ENCODE data around the gene GFER.

DNA sequence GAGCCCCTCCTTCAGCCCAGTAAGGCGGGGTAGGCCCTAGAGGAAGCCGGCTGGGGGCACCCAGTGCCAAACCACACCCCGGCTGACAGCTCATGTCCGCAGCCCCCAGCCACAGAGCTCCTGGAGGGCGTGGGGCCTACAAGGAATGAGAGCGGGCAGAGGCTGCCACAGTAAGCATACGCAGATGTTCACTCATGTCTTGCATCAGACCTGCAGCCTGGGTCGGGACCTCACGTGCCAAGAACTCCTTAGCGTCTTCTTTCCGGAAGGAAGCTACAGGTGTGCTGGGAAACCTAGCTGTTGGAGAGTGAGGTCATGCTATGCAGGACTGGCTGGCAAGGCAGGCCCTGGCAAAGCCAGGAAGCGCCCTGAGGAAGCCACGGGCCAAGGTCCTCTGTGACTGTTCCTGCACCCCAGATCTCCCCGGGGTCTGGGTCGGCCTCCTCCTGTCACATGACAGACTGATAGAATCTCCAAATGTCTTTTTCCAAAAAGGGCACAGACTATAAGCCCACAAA, 24.1 kb downstream of the GFER start:
- TF ChIP-seq, protein P1, sequence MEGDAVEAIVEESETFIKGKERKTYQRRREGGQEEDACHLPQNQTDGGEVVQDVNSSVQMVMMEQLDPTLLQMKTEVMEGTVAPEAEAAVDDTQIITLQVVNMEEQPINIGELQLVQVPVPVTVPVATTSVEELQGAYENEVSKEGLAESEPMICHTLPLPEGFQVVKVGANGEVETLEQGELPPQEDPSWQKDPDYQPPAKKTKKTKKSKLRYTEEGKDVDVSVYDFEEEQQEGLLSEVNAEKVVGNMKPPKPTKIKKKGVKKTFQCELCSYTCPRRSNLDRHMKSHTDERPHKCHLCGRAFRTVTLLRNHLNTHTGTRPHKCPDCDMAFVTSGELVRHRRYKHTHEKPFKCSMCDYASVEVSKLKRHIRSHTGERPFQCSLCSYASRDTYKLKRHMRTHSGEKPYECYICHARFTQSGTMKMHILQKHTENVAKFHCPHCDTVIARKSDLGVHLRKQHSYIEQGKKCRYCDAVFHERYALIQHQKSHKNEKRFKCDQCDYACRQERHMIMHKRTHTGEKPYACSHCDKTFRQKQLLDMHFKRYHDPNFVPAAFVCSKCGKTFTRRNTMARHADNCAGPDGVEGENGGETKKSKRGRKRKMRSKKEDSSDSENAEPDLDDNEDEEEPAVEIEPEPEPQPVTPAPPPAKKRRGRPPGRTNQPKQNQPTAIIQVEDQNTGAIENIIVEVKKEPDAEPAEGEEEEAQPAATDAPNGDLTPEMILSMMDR (IDR thresholded peaks at IDR 0.05) = no peak
- TF ChIP-seq POLR2A (IDR thresholded peaks at IDR 0.05) = no peak
